Measurements from ENCODE around the gene TGFBR1.

Gene TGFBR1

DNA sequence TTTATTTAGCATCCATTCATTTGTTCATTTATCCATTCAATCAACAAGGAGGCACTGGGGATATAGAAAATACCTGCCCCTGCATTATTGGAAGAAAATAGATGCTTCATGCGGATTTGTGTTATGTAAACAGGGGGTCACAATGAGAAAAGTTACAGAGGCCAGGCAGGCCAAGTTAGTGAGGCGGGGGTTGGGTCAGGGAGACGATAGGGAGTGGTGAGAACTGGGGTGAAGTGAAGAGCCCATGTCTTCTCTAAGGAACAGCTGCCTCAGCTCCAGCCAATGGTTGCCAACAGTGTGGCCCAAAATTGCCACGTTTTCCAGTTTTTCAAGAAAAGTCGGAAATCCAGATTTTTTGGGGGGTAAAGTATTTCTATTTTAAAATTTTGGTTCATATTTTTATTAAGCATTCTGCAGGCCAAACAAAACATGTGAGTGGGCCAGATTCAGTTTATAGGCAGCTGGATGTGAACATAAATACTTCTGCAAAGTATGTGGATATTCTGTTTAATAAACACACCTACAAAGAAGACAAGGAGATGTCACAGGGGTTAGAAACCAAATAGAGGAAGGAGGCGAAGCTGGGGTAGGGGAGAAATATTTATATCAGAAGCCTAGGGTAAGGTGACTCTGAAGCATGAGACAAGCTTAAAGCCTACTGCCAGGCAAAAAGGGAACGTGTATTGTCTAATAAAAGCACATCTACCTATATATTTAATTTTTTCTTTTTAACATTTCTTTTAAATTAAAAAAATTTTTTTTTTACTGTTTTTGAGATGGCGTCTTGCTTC is 72.9 kb downstream of the TGFBR1 start:
- TF ChIP-seq, protein P1, sequence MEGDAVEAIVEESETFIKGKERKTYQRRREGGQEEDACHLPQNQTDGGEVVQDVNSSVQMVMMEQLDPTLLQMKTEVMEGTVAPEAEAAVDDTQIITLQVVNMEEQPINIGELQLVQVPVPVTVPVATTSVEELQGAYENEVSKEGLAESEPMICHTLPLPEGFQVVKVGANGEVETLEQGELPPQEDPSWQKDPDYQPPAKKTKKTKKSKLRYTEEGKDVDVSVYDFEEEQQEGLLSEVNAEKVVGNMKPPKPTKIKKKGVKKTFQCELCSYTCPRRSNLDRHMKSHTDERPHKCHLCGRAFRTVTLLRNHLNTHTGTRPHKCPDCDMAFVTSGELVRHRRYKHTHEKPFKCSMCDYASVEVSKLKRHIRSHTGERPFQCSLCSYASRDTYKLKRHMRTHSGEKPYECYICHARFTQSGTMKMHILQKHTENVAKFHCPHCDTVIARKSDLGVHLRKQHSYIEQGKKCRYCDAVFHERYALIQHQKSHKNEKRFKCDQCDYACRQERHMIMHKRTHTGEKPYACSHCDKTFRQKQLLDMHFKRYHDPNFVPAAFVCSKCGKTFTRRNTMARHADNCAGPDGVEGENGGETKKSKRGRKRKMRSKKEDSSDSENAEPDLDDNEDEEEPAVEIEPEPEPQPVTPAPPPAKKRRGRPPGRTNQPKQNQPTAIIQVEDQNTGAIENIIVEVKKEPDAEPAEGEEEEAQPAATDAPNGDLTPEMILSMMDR (IDR thresholded peaks at IDR 0.05; ENCODE audit: low read depth, low read length), result no peak
- no peak for DNase-seq (ENCODE audit: extremely low read depth, low read depth)

DNA sequence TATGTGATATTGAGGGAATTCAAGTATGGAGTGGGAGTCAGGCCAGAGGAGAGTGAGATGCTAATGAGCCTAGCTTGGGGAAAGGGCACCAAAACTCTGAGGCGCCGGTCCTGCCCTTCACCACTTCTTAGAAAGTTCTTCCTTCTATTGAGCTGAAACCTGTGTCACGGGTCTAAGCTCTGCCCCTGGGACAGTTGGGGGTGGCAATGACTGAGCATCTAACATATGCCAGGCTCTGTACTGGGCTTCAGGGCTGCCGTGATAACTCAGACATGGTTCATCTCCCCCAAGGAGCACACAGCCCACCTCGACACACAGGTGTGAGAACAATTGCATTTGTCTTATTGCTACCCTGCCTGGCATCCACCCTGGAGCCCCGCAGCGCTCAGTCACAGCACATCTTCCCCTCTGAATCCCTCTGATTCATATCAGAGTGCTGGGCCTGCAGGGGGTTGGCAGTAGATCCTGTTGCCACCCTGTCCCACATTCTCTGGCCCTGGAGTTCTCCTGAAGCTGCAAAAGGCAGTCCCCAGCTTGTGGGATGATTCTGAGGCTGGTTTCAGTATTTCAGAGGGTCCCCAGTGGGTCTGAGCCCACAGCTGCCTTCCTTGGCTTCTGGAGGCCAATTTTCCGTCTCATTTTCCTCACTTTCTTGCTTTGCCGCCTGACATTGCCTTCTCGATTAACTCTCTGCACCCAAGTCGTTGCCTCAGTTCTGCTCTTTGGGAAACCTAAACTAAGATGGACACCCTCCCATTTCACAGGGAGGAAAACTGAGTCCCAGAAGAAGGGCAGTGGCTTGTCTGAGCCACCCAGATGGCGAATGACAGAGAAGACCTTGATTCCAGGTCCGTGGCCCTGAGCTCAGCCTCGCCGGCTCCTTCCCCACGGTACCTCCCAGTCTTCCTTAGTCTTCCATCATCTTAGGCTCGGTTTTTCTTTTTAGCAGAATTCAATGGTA is 74.3 kb downstream of the TGFBR1 start:
- no peak for DNase-seq (ENCODE audit: extremely low read depth, low read depth)
- TF ChIP-seq, protein P1 (IDR thresholded peaks at IDR 0.05; ENCODE audit: low read depth, low read length), result no peak

DNA sequence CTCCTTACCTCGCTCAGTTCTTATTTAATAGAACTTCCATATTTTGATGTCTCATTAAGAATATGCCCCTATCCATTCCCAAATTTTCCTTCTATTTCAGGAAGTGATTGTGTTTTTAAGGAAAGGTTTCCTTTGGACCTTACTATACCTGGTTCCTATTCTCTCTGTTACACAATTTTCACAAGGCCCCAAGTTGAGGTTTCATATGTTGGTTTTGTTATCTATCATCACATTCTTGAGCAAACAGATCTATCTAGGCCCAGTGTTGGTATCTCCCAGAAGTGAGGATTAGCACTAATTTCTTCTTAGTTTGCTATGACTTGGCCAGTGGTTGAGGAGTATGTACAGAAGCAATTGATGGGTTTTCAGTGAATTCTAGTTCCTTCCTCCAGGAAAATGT is 75.3 kb downstream of the TGFBR1 start:
- no peak for DNase-seq (ENCODE audit: extremely low read depth, low read depth)
- TF ChIP-seq, protein P1 (IDR thresholded peaks at IDR 0.05; ENCODE audit: low read depth, low read length), result no peak

DNA sequence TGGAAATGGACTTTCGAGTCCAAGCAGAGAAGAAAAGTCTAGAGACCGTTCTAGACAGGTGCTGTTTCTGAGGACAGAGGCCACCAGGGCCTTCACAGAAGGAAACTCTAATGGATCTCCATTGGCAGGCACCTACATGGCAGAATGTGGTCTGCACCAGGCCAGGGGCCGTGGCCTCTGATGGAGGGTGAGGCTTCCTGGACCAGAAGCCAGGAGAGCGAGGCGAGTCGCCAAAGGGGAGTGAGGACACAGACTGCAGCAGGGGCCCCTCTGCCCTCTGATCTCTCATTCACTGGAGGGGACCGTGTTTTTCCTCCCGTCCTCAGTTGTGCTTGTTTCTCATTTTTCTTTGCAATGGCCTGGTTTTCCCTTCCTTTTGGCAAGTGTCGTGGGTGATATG is 75.7 kb downstream of the TGFBR1 start:
- no peak for DNase-seq (ENCODE audit: extremely low read depth, low read depth)
- TF ChIP-seq, protein P1 (IDR thresholded peaks at IDR 0.05; ENCODE audit: low read depth, low read length), result no peak

DNA sequence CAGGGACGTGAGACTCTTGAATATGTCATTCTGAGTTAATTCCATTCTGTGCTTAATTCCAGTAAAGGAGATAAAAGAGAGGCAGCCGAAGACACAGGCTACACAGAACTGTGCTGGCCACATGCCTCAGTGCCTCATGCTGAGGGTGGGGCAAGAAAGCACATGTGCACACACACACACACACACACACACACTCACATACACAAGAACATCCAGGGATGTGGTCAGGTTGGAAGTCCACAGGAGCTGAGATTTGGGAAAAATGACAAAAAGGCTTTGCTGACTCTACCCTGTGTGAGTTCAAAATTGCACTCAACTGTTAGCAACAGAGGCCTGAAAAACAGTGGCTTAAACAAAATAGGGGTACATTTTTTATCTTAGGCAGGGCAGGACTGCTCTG is 76.3 kb downstream of the TGFBR1 start:
- TF ChIP-seq, protein P1 (IDR thresholded peaks at IDR 0.05; ENCODE audit: low read depth, low read length), result no peak
- DNase-seq (ENCODE audit: extremely low read depth, low read depth), result no peak

DNA sequence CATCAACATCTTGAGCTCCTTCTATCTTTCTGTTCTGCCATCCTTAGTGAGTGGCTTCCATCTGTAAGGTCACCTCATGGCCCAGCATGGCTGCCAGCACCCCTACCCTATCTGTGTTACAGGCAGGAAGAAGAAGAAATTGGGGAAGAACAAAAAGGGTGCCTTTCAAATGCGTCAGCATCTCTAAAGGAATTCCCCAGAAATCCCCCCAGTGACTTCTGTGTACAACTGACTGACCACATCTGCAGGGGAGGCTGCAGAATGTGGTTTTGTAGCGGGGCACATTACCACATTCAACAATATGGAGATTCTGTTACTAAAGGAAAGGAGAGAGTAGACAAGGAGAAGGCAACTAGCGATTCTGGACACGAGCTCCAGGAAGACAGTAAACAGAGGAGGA is 76.7 kb downstream of the TGFBR1 start:
- no peak for DNase-seq (ENCODE audit: extremely low read depth, low read depth)
- TF ChIP-seq, protein P1 (IDR thresholded peaks at IDR 0.05; ENCODE audit: low read depth, low read length), result no peak

DNA sequence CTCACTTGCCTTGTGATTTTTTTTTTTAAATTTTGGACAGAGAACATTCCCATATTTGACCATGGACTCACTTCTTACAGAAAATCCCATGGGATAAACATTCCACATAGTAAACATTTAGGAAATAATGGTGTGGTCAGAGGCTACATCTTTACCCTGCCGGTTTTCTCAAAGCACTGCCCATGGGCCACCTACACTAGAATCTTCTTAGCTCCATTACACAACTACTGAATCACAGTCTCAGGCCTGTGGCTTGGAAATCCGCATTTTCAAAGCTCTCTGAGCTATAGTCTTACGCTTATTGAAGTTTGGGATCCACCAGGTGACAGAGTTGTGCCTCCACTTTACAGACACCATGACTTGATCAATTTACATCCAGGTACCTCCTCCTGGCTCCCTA is 77.4 kb downstream of the TGFBR1 start:
- TF ChIP-seq, protein P1 (IDR thresholded peaks at IDR 0.05; ENCODE audit: low read depth, low read length), result no peak
- no peak for DNase-seq (ENCODE audit: extremely low read depth, low read depth)
